K562 (cell line): Measurements from ENCODE around the gene KAT2B. TPM values are rescaled to one million over a fixed set of nuclear protein-coding genes. Genes with fewer than 3 reads are reported as not detected.

ENCODE experiments used
- BACH1 ChIP-seq: fragments of 200-800 bp; sonication (Bioruptor generic); IDR thresholded peaks from 2 replicates; pipeline ENCODE4 v1.6.1; 2016; ENCODE audit warnings: missing genetic modification characterization, missing compliant biosample characterization
- BCOR ChIP-seq: fragments of 450-650 bp; IDR thresholded peaks from 2 replicates; pipeline ENCODE4 v1.6.1; 2016
- CBX2 ChIP-seq: fragments of 200-600 bp; sonication (generic); IDR thresholded peaks from one replicate; pipeline ENCODE4 v1.6.1; 2012; ENCODE audit warnings: mild to moderate bottlenecking, low read length, inconsistent platforms; ENCODE audit not compliant: insufficient read depth, poor library complexity, severe bottlenecking
- DPF2 ChIP-seq: fragments of 450-650 bp; IDR thresholded peaks from 2 replicates; pipeline ENCODE4 v1.6.1; 2016
- ESRRA ChIP-seq: fragments of 450-650 bp; IDR thresholded peaks from 2 replicates; pipeline ENCODE4 v1.6.1; 2014; ENCODE audit warnings: low read depth, mild to moderate bottlenecking, moderate library complexity, borderline replicate concordance
- FOXA1 ChIP-seq: fragments of 450-650 bp; IDR thresholded peaks from 2 replicates; pipeline ENCODE4 v1.6.1; 2016; ENCODE audit warnings: mild to moderate bottlenecking, borderline replicate concordance
- FUS ChIP-seq: fragments of 200-400 bp; formaldehyde crosslinking; optimal IDR thresholded peaks from 2 replicates; pipeline ENCODE3; 2017; ENCODE audit warnings: low read depth, low read length
- PCBP2 ChIP-seq: fragments of 200-400 bp; formaldehyde crosslinking; IDR thresholded peaks from 2 replicates; pipeline ENCODE4 v1.6.1; 2018; ENCODE audit warnings: low read length, low read depth, mild to moderate bottlenecking, moderate library complexity; ENCODE audit not compliant: poor library complexity, severe bottlenecking
- PRMT5 ChIP-seq: sonication (generic); formaldehyde crosslinking; IDR thresholded peaks from 2 replicates; pipeline ENCODE4 v1.5.0; 2020; ENCODE audit warnings: missing genetic modification reagents
- ZNF143 ChIP-seq: sonication (generic); formaldehyde crosslinking; IDR thresholded peaks from 2 replicates; pipeline ENCODE4 v1.9.0; 2022; ENCODE audit warnings: mild to moderate bottlenecking, missing genetic modification reagents
- ZNF212 ChIP-seq: fragments of 450-650 bp; formaldehyde crosslinking; IDR thresholded peaks from 2 replicates; pipeline ENCODE4 v1.4.0; 2020; ENCODE audit warnings: mild to moderate bottlenecking
- ZNF263 ChIP-seq: sonication (generic); formaldehyde crosslinking; IDR thresholded peaks from 2 replicates; pipeline ENCODE4 v1.8.0; 2022; ENCODE audit warnings: mild to moderate bottlenecking, missing genetic modification reagents, borderline replicate concordance
- ZNF274 ChIP-seq: IDR thresholded peaks from 2 replicates; pipeline ENCODE4 v1.6.1; 2011; ENCODE audit warnings: low read depth, mild to moderate bottlenecking, low read length, moderate library complexity, borderline replicate concordance
- polyA plus RNA-seq, 8 experiments: library from polyadenylated mRNA; depleted of rRNA in 4 of 8; stranded (reverse) in 5 of 8; unstranded in 3 of 8; fragments of >200 nt; fragmentation: Nextera tagmentation in 2 of 8; fragmentation: Illumina TruSeq in 1 of 8; extraction: Ambion mirVana in 2 of 8; extraction: Trizol in 1 of 8; gene quantifications; 2 replicates each; pipeline versions ENCODE4 v1.2.1 to v1.2.3, GENCODE V29; 2011 to 2014; ENCODE audit warnings: inconsistent platforms in 1 of 8, missing spikeins in 1 of 8
- total RNA-seq, 7 experiments: library from RNA; depleted of rRNA in 6 of 7; stranded (reverse); fragments of >200 nt in 6 of 7; fragmentation: Illumina TruSeq in 2 of 7; extraction: Trizol in 2 of 7; gene quantifications; 2 replicates each; pipeline versions ENCODE4 v1.2.1 to v1.2.3, GENCODE V29; 2011 to 2021; ENCODE audit warnings: low replicate concordance in 1 of 7
- TF ChIP-seq, protein P1 (sequence below): sonication (generic); formaldehyde crosslinking; IDR thresholded peaks from 2 replicates; pipeline ENCODE4 v1.8.0; 2023; ENCODE audit warnings: missing genetic modification reagents, mild to moderate bottlenecking, borderline replicate concordance
- TF ChIP-seq, protein P2 (sequence below): fragments of 150-350 bp; IDR thresholded peaks from 2 replicates; pipeline ENCODE4 v1.6.1; 2014; ENCODE audit warnings: low read depth, mild to moderate bottlenecking, low read length, borderline replicate concordance
- TF ChIP-seq, protein P3 (sequence below): fragments of 450-650 bp; IDR thresholded peaks from 2 replicates; pipeline ENCODE4 v1.6.1; 2016; ENCODE audit warnings: borderline replicate concordance

Gene KAT2B
- total and polyA plus RNA-seq, 9 of the 15 experiments (the other 6 are each of a cell fraction or from before 2014, with no cell fraction given): 3.3 to 14.9 (median 12.2) TPM

DNA sequence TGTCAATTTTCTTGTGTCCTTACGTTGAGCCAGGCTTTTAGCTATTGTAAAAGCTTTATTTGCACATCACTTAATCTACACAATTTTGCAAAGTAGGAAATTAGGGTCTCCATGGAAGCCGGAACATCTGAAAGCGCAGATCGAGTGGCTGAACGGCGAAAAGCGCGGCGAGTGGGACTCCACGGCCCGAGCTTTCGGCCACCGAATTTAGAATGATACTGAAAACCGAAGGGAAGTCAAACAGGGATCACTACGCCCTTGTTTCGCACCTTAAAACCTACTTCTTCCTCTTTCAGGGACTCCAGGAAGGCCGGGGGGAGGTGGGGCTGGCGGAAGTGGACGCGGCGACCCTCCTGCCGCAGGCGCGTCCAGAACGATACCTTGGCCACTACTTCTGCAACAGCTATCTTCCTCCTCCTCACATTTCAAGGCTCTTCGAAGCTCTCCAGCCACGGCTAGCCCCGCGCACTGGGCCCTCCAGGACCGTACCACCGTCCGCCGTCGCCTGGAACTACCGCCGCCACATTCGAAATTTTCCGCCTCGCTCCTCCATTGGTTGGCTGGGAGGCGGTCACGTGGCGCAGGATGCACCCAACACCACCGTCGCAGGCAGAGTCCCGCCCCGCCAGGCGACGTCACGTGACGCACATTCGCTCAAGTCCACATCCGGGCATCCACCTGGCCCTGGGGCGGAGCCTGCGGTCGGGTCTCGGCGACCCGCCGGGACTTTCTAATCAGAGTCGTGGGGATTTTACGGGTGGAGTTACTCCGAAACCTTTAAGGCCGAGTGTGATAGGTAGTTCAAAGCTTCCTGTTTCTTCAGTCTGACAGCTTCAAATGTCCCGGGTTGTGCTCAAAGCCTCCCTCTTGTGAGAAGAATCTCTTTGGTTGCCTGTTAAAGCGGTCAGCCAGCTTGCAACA lies 145.7 kb downstream of the KAT2B start, which contains the start of gene SGO1 (continued):
- TF ChIP-seq, protein P1, sequence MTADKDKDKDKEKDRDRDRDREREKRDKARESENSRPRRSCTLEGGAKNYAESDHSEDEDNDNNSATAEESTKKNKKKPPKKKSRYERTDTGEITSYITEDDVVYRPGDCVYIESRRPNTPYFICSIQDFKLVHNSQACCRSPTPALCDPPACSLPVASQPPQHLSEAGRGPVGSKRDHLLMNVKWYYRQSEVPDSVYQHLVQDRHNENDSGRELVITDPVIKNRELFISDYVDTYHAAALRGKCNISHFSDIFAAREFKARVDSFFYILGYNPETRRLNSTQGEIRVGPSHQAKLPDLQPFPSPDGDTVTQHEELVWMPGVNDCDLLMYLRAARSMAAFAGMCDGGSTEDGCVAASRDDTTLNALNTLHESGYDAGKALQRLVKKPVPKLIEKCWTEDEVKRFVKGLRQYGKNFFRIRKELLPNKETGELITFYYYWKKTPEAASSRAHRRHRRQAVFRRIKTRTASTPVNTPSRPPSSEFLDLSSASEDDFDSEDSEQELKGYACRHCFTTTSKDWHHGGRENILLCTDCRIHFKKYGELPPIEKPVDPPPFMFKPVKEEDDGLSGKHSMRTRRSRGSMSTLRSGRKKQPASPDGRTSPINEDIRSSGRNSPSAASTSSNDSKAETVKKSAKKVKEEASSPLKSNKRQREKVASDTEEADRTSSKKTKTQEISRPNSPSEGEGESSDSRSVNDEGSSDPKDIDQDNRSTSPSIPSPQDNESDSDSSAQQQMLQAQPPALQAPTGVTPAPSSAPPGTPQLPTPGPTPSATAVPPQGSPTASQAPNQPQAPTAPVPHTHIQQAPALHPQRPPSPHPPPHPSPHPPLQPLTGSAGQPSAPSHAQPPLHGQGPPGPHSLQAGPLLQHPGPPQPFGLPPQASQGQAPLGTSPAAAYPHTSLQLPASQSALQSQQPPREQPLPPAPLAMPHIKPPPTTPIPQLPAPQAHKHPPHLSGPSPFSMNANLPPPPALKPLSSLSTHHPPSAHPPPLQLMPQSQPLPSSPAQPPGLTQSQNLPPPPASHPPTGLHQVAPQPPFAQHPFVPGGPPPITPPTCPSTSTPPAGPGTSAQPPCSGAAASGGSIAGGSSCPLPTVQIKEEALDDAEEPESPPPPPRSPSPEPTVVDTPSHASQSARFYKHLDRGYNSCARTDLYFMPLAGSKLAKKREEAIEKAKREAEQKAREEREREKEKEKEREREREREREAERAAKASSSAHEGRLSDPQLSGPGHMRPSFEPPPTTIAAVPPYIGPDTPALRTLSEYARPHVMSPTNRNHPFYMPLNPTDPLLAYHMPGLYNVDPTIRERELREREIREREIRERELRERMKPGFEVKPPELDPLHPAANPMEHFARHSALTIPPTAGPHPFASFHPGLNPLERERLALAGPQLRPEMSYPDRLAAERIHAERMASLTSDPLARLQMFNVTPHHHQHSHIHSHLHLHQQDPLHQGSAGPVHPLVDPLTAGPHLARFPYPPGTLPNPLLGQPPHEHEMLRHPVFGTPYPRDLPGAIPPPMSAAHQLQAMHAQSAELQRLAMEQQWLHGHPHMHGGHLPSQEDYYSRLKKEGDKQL (CRISPR knock-in tag): no peak
- no peak for TF ChIP-seq BACH1 (tag)
- TF ChIP-seq PCBP2: no peak
- peak; percentile 16; the same call in 1 of the 2 replicates for TF ChIP-seq DPF2
- TF ChIP-seq, protein P2, sequence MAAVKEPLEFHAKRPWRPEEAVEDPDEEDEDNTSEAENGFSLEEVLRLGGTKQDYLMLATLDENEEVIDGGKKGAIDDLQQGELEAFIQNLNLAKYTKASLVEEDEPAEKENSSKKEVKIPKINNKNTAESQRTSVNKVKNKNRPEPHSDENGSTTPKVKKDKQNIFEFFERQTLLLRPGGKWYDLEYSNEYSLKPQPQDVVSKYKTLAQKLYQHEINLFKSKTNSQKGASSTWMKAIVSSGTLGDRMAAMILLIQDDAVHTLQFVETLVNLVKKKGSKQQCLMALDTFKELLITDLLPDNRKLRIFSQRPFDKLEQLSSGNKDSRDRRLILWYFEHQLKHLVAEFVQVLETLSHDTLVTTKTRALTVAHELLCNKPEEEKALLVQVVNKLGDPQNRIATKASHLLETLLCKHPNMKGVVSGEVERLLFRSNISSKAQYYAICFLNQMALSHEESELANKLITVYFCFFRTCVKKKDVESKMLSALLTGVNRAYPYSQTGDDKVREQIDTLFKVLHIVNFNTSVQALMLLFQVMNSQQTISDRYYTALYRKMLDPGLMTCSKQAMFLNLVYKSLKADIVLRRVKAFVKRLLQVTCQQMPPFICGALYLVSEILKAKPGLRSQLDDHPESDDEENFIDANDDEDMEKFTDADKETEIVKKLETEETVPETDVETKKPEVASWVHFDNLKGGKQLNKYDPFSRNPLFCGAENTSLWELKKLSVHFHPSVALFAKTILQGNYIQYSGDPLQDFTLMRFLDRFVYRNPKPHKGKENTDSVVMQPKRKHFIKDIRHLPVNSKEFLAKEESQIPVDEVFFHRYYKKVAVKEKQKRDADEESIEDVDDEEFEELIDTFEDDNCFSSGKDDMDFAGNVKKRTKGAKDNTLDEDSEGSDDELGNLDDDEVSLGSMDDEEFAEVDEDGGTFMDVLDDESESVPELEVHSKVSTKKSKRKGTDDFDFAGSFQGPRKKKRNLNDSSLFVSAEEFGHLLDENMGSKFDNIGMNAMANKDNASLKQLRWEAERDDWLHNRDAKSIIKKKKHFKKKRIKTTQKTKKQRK: no peak
- no peak for TF ChIP-seq ZNF212
- no peak for TF ChIP-seq ZNF143
- no peak for TF ChIP-seq ZNF274
- TF ChIP-seq FUS: no peak
- no peak for TF ChIP-seq ZNF263 (CRISPR knock-in tag)
- no peak for TF ChIP-seq CBX2
- no peak for TF ChIP-seq PRMT5
- no peak for TF ChIP-seq FOXA1
- TF ChIP-seq BCOR: no peak
- peak; percentile 84; the same call in 1 of the 2 replicates for TF ChIP-seq ESRRA
- TF ChIP-seq, protein P3, sequence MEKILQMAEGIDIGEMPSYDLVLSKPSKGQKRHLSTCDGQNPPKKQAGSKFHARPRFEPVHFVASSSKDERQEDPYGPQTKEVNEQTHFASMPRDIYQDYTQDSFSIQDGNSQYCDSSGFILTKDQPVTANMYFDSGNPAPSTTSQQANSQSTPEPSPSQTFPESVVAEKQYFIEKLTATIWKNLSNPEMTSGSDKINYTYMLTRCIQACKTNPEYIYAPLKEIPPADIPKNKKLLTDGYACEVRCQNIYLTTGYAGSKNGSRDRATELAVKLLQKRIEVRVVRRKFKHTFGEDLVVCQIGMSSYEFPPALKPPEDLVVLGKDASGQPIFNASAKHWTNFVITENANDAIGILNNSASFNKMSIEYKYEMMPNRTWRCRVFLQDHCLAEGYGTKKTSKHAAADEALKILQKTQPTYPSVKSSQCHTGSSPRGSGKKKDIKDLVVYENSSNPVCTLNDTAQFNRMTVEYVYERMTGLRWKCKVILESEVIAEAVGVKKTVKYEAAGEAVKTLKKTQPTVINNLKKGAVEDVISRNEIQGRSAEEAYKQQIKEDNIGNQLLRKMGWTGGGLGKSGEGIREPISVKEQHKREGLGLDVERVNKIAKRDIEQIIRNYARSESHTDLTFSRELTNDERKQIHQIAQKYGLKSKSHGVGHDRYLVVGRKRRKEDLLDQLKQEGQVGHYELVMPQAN: peak; percentile 98
